H1 (cell line): Measurements from ENCODE around the gene OSBPL6. TPM values are rescaled to one million over a fixed set of nuclear protein-coding genes. Genes with fewer than 3 reads are reported as not detected.

Experiments
- CHD2 ChIP-seq: IDR thresholded peaks from 2 replicates; pipeline ENCODE4 v1.6.1; 2012; ENCODE audit warnings: low read length, improper control_type of control experiment
- FOSL1 ChIP-seq: IDR thresholded peaks from 2 replicates; pipeline ENCODE4 v1.6.1; 2011; ENCODE audit warnings: mild to moderate bottlenecking, low read depth, low read length, moderate library complexity; ENCODE audit not compliant: insufficient read depth
- RNF2 ChIP-seq: fragments of 200-900, 300-1000 bp; sonication (generic); IDR thresholded peaks from 2 replicates; pipeline ENCODE4 v1.7.1; 2016; ENCODE audit warnings: borderline replicate concordance, low read depth, mild to moderate bottlenecking, antibody characterized with exemption, low read length; ENCODE audit not compliant: poor library complexity, severe bottlenecking; ENCODE audit errors: missing control alignments
- RXRA ChIP-seq: IDR thresholded peaks from 2 replicates; pipeline ENCODE4 v1.6.1; 2011; ENCODE audit warnings: low read depth, mild to moderate bottlenecking, low read length, moderate library complexity; ENCODE audit not compliant: insufficient read depth
- SP2 ChIP-seq: IDR thresholded peaks from 2 replicates; pipeline ENCODE4 v1.6.1; 2012; ENCODE audit warnings: mild to moderate bottlenecking, low read length, inconsistent platforms
- polyA plus RNA-seq, 7 experiments: library from polyadenylated mRNA; depleted of rRNA in 3 of 7; stranded (reverse) in 5 of 7; unstranded in 2 of 7; fragments of >200 nt in 5 of 7; fragments of 200-250 nt in 2 of 7; gene quantifications; 1 replicate in 5 of 7; 2 replicates in 1 of 7; 4 replicates in 1 of 7; pipeline versions ENCODE4 v1.2.1 to v1.2.3, GENCODE V29; 2011 to 2013; ENCODE audit warnings: missing spikeins in 2 of 7, mixed read lengths in 2 of 7
- total RNA-seq: library from RNA; stranded (reverse); fragmentation: NEBNext Ultra II Directional; extraction: Animal tissue kit (Norgen Biotek cat#: 25700); gene quantifications from 2 replicates; pipeline ENCODE4 v1.2.1, GENCODE V29; 2021
- TF ChIP-seq, protein P1 (sequence below): fragments of 300-600 bp; sonication (generic); IDR thresholded peaks from 2 replicates; pipeline ENCODE4 v1.7.1; 2012; ENCODE audit warnings: low read length, moderate library complexity, mild to moderate bottlenecking, inconsistent platforms; ENCODE audit not compliant: insufficient replicate concordance
- TF ChIP-seq, protein P2 (sequence below): IDR thresholded peaks from 2 replicates; pipeline ENCODE4 v1.6.1; 2012; ENCODE audit warnings: low read length, inconsistent platforms

The OSBPL6 gene
- total and polyA plus RNA-seq, 2 of the 8 experiments (the other 6 are each of a cell fraction or from before 2014, with no cell fraction given) = 1.7 to 5.6 TPM

DNA sequence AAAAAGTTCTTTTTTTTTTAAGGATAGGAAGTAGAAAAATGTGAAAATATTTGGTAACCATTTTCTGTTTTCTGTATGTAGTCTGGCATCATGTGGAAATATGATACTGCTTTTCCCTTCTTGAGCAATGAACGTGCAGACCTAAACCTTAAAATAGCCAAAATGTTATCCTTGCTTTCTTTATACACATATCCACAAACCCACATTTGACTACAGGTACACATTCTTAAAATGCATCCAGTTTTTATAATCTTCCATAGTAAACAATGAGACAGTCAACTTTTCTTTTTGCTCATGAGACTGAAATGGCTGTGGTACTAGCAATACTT, 90.9 kb downstream of the OSBPL6 start (continued):
- TF ChIP-seq, protein P1, sequence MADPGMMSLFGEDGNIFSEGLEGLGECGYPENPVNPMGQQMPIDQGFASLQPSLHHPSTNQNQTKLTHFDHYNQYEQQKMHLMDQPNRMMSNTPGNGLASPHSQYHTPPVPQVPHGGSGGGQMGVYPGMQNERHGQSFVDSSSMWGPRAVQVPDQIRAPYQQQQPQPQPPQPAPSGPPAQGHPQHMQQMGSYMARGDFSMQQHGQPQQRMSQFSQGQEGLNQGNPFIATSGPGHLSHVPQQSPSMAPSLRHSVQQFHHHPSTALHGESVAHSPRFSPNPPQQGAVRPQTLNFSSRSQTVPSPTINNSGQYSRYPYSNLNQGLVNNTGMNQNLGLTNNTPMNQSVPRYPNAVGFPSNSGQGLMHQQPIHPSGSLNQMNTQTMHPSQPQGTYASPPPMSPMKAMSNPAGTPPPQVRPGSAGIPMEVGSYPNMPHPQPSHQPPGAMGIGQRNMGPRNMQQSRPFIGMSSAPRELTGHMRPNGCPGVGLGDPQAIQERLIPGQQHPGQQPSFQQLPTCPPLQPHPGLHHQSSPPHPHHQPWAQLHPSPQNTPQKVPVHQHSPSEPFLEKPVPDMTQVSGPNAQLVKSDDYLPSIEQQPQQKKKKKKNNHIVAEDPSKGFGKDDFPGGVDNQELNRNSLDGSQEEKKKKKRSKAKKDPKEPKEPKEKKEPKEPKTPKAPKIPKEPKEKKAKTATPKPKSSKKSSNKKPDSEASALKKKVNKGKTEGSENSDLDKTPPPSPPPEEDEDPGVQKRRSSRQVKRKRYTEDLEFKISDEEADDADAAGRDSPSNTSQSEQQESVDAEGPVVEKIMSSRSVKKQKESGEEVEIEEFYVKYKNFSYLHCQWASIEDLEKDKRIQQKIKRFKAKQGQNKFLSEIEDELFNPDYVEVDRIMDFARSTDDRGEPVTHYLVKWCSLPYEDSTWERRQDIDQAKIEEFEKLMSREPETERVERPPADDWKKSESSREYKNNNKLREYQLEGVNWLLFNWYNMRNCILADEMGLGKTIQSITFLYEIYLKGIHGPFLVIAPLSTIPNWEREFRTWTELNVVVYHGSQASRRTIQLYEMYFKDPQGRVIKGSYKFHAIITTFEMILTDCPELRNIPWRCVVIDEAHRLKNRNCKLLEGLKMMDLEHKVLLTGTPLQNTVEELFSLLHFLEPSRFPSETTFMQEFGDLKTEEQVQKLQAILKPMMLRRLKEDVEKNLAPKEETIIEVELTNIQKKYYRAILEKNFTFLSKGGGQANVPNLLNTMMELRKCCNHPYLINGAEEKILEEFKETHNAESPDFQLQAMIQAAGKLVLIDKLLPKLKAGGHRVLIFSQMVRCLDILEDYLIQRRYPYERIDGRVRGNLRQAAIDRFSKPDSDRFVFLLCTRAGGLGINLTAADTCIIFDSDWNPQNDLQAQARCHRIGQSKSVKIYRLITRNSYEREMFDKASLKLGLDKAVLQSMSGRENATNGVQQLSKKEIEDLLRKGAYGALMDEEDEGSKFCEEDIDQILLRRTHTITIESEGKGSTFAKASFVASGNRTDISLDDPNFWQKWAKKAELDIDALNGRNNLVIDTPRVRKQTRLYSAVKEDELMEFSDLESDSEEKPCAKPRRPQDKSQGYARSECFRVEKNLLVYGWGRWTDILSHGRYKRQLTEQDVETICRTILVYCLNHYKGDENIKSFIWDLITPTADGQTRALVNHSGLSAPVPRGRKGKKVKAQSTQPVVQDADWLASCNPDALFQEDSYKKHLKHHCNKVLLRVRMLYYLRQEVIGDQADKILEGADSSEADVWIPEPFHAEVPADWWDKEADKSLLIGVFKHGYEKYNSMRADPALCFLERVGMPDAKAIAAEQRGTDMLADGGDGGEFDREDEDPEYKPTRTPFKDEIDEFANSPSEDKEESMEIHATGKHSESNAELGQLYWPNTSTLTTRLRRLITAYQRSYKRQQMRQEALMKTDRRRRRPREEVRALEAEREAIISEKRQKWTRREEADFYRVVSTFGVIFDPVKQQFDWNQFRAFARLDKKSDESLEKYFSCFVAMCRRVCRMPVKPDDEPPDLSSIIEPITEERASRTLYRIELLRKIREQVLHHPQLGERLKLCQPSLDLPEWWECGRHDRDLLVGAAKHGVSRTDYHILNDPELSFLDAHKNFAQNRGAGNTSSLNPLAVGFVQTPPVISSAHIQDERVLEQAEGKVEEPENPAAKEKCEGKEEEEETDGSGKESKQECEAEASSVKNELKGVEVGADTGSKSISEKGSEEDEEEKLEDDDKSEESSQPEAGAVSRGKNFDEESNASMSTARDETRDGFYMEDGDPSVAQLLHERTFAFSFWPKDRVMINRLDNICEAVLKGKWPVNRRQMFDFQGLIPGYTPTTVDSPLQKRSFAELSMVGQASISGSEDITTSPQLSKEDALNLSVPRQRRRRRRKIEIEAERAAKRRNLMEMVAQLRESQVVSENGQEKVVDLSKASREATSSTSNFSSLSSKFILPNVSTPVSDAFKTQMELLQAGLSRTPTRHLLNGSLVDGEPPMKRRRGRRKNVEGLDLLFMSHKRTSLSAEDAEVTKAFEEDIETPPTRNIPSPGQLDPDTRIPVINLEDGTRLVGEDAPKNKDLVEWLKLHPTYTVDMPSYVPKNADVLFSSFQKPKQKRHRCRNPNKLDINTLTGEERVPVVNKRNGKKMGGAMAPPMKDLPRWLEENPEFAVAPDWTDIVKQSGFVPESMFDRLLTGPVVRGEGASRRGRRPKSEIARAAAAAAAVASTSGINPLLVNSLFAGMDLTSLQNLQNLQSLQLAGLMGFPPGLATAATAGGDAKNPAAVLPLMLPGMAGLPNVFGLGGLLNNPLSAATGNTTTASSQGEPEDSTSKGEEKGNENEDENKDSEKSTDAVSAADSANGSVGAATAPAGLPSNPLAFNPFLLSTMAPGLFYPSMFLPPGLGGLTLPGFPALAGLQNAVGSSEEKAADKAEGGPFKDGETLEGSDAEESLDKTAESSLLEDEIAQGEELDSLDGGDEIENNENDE = no peak
- TF ChIP-seq, protein P2, sequence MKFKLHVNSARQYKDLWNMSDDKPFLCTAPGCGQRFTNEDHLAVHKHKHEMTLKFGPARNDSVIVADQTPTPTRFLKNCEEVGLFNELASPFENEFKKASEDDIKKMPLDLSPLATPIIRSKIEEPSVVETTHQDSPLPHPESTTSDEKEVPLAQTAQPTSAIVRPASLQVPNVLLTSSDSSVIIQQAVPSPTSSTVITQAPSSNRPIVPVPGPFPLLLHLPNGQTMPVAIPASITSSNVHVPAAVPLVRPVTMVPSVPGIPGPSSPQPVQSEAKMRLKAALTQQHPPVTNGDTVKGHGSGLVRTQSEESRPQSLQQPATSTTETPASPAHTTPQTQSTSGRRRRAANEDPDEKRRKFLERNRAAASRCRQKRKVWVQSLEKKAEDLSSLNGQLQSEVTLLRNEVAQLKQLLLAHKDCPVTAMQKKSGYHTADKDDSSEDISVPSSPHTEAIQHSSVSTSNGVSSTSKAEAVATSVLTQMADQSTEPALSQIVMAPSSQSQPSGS = no peak
- TF ChIP-seq SP2 = no peak
- no peak for TF ChIP-seq CHD2
- no peak for TF ChIP-seq RNF2
- TF ChIP-seq FOSL1 = no peak
- no peak for TF ChIP-seq RXRA
